Keratinocyte (primary cell): Measurements from ENCODE around the gene FTO.

Experiments used
- CTCF ChIP-seq, 3 experiments: IDR thresholded peaks in 1 of 3; conservative IDR thresholded peaks in 1 of 3; optimal IDR thresholded peaks in 1 of 3; 2 replicates in 2 of 3; 3 replicates in 1 of 3; pipeline versions ENCODE3 to v1.5.1; 2011; ENCODE audit warnings: low read length in 3 of 3, mild to moderate bottlenecking in 3 of 3, moderate library complexity in 2 of 3, control low read depth in 1 of 3, inconsistent platforms in 1 of 3; ENCODE audit not compliant: insufficient read depth in 2 of 3; ENCODE audit errors: extremely low read depth in 1 of 3
- EZH2 ChIP-seq: IDR thresholded peaks from one replicate; pipeline ENCODE4 v1.6.1; 2012; ENCODE audit warnings: inconsistent platforms, mild to moderate bottlenecking, low read length, moderate library complexity

- TF ChIP-seq CTCF (optimal IDR thresholded peaks at IDR 0.05 in 1 of 3, IDR thresholded peaks at IDR 0.05 in 1 of 3, conservative IDR thresholded peaks at IDR 0.05 in 1 of 3; ENCODE audit: extremely low read depth in 1 of 3, insufficient read depth in 2 of 3, low read length in 3 of 3): no peak
- no peak for TF ChIP-seq EZH2
Measured at GRCh38 chr16:53812914-53813313, 109.0 kb downstream of the FTO start.
